HPDE6-E6E7 (cell line): ENCODE measurements around the gene PRSS56.

ENCODE experiments used
- DNase-seq: peaks from one replicate; pipeline ENCODE4 v3.0.0; 2011; ENCODE audit warnings: missing footprints; ENCODE audit errors: extremely low spot score

The PRSS56 gene

DNA sequence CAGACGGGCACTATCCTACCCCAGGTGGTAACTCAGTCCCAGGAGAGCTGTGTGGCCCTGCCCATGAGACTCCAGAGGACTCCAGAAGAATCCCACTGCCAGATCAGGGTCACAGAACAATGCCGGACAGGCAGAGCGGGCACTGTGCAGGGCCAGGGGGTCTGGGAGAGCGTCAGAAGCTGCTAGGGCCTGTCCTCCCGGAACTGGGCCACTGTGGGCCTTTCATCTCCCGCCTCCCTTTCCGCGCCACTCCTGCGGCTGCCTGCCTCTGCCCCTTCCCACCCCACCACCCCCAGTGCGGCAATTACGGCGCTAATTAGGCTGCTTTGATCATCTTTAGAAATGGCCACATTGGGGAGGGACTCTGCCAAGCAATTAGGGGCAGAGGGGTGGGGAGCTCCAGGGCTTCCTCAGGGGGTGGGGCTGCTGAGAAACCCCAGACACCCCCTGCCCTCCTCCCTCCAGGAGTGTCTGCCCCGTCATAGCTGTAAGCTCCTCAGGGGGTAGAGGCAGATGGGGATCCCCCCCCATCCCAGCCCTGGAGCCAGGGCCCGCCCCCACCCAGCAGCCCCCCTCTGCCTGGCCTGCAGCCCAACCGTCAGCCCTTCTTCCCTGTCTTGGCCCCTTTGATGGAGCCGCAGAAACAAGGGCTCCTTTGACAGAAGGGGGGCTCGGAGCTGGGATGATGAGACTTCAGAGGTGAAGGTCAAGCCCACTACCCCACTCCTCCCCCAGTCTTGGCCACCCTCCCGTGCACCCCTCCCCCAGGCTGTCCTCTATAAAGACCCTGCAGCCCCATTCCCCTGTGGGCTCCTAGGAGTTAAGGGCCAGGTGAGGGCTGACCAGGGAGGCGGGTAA lies at the start of gene PRSS56:
TSS of gene PRSS56 (plus strand) at position 808 of the 858 bp plus-strand sequence. CDS start 211 bp downstream, outside the sequence.
- no peak for DNase-seq

DNA sequence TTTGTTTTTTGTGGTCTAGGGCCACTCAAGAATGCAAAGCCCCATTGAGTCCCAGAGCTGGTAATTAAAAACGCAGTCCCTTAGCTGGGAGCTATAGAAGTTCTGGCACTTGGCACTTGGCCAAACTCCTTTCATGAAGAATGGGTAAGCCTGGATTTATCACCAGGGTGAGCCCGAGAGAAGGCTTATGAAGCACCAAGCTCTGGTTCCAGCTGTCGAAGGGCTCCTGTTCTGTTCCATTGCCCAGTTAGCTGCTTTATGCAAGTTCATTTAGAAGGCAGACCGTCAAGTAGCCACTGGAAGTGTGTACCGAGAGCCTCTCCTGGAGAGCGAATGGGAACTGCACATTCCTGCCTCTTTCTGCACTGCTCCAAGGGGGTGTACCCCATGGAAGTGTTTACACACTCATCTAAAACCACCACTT lies 46.7 kb upstream of the PRSS56 start:
- no peak for DNase-seq

- no peak for DNase-seq
Observed at GRCh38 chr2:232476045-232476444, 44.1 kb upstream of the PRSS56 start.

DNA sequence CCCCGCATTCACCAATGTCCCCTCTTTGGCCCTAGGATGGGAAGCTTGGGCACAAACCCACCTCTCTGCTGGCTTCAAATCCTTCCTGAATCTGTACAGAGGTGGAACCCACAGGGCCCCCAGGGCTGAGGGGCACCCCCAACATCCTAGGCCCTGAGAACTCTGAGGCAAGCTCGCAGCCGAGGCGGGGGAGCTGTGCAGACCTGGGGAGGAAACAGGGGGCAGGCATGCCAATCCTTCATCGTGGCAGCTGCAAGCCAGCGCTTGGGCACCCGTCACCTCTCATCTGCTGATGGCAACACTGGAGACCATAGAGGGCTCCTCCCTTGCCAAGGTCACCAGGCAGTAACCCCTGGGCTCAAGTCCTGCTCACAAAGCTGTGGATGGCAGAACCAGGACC lies 43.4 kb upstream of the PRSS56 start:
- DNase-seq, result no peak

GRCh38 chr2:232477751-232478510 lies 42.3 kb upstream of the PRSS56 start:
- no peak for DNase-seq

GRCh38 chr2:232478571-232479340 lies 41.4 kb upstream of the PRSS56 start:
- no peak for DNase-seq

- no peak for DNase-seq
Observed at GRCh38 chr2:232479341-232480200, 40.6 kb upstream of the PRSS56 start.

GRCh38 chr2:232480201-232481190 lies 39.7 kb upstream of the PRSS56 start:
- no peak for DNase-seq

GRCh38 chr2:232481322-232482140 lies 38.7 kb upstream of the PRSS56 start:
- no peak for DNase-seq

DNA sequence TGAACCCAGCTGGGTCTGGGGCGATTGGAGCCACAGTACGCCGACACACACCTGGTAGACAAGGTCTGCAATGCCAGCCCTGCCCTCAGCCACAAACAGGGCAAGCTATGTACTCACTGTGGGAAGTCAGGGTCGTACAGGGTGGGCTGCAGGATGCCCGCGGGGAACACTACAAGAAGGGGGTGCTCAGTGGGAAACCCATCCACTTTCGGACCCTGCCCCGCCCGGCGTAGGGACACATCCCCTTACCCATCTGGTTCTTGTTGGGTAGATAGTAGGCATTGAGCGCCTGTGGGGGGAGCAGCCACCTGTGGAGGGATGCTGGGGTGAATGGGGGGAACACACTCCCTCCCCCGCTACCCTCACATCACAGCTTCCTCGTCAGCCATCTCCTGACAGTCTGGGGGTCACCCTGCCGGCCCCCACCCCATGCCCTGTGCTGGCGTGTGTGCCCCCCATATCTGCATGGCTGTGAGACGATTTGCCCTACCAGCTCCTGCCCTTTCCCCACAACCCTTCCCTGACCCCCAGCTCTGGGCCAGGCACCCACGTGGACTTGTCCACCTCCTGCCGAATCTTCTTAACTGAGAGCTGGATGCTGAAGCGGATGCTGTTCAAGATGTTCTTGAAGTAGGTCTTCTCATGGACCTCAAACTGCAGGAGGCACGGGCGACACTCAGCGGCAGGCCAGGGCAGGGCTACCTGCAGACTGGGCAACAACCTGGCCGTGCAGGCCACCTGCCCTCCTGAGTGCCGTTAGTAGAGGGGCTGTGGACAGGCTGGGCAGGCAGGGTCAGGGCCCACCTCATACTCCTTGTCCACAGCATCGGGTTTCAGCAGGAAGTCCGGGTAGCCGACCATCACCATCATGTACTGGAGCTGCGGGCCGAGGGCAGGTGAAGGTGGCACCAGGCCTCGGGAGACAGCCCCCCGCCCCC lies 37.6 kb upstream of the PRSS56 start:
- DNase-seq, result no peak

GRCh38 chr2:232483311-232483922 lies 36.8 kb upstream of the PRSS56 start:
- DNase-seq, result no peak

DNA sequence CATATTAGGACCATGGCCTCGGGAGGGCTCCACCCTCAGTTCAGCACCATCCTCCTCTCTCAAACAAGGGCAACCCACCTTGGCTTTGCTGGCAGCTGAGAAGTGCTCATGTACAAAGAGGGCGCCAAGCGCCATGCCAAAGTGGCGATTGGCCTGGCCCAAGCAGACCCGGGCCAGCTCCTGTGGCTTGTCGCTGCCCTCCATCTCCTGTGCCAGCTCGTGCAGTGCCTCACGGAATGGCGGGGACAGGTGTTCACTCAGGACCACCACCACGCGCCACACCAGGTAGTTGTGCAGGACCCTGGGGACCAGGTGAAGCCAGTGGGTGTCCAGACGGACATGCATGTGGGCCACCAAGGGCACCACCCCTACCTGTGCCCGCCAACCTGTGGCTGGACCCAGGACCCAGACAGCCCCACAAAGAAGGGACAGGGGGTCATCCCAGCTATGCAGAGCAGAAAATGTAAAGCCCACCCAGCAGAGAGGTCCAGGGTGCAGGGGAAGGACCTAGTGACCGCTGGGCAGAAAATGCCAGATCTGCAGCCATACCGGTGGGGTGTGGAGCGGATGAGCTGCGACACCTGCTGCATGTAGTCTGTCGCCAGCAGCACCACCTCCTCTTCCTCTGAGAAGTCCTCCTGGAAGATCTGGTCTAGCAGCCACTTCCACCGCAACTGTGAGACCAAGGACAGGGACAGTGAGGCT lies 36.1 kb upstream of the PRSS56 start:
- DNase-seq, result no peak

GRCh38 chr2:232484628-232485347 lies 35.4 kb upstream of the PRSS56 start:
- no peak for DNase-seq

- no peak for DNase-seq
Observed at GRCh38 chr2:232485348-232485756, 34.8 kb upstream of the PRSS56 start.

DNA sequence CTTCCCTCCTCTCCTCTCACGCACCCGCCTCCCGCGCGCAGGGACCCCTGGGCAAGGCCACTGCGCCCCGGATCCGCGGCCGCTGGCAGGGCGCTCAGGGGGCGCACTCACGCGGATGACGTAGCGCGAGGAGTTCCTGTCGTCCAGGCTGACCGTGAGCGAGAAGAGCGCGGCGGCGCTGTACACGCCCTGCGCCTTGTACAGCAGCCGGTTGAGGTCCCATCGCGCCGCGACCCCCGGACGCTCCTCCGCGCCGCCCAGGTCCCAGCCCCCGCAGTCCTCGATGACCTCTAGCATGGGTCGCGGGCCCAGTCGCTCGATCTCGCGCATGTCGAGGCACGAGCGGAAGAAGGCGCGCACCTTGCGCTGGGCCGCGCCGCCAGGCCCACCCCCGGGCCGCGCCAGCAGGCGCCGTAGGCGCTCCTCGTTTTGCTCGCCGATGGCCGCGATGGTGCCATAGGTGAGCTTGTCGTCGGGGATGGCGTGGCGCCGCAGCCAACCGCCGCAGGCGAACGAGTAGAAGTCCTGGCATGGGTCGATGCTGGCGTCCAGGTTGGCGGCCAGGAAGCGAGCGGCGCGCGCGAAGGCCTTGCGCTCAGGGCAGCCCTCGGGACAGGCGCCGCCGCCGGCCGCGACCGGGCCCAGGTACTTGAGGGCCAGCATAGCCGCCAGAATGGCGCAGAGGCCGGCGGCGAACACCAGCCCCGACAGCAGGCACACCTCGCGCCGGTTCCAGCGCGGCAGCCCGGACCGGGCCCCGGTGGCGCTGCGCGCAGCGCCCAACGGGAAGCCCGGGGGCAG lies 34.2 kb upstream of the PRSS56 start:
- no peak for DNase-seq
